H1 (cell line): ENCODE results near the gene LHFPL2. TPM values are rescaled to one million over a fixed set of nuclear protein-coding genes. Genes with fewer than 3 reads are reported as not detected.

Experiments
- CTCF ChIA-PET: fragments of 300-600 bp; sonication (Branson Sonifier 250); formaldehyde crosslinking; loops from one replicate; lab custom pipeline; 2021; ENCODE audit not compliant: partially characterized antibody; lab: Charles Lee
- POLR2A ChIA-PET: fragments of 300-600 bp; sonication (Branson Sonifier 250); formaldehyde crosslinking; loops from one replicate; lab custom pipeline; 2021; ENCODE audit warnings: inconsistent platforms; ENCODE audit not compliant: partially characterized antibody; lab: Charles Lee
- DNase-seq, 2 experiments: peaks; one replicate each; pipeline versions ENCODE4 v3.0.0 to v3.0.0-alpha.2; 2010 to 2022; ENCODE audit warnings: low spot score in 2 of 2, low read depth in 1 of 2, mixed read lengths in 1 of 2
- FAIRE-seq: peaks from 2 replicates; lab custom pipeline; 2011; peaks lifted over from hg19 to GRCh38; lab: Jason Lieb, UNC
- H2AFZ ChIP-seq: 2 replicates; pipeline ENCODE4 v1.8.1; 2012; ENCODE audit warnings: low read length, inconsistent platforms
- H2AK5ac ChIP-seq: 2 replicates; pipeline ENCODE4 v1.6.1; 2013; ENCODE audit warnings: low read depth, low read length
- H2BK120ac ChIP-seq: replicated peaks from 2 replicates; pipeline ENCODE3; 2013; ENCODE audit warnings: low read depth, low read length, inconsistent platforms
- H2BK12ac ChIP-seq: 2 replicates; pipeline ENCODE4 v1.6.1; 2013; ENCODE audit warnings: low read depth, low read length
- H2BK15ac ChIP-seq: 2 replicates; pipeline ENCODE4 v1.6.1; 2013; ENCODE audit warnings: low read length
- H2BK20ac ChIP-seq: 2 replicates; pipeline ENCODE4 v1.6.1; 2013; ENCODE audit warnings: low read length
- H2BK5ac ChIP-seq: 2 replicates; pipeline ENCODE4 v1.6.1; 2013; ENCODE audit warnings: low read depth, low read length
- H3K14ac ChIP-seq: 2 replicates; pipeline ENCODE4 v1.6.1; 2013; ENCODE audit warnings: inconsistent platforms; ENCODE audit not compliant: insufficient read length
- H3K18ac ChIP-seq: 2 replicates; pipeline ENCODE4 v1.6.1; 2013; ENCODE audit warnings: low read length; ENCODE audit errors: extremely low read depth
- H3K23ac ChIP-seq: 2 replicates; pipeline ENCODE4 v1.6.1; 2013; ENCODE audit warnings: inconsistent platforms; ENCODE audit not compliant: insufficient read length
- H3K23me2 ChIP-seq: 2 replicates; pipeline ENCODE4 v1.6.1; 2013; ENCODE audit warnings: low read depth, low read length
- H3K27ac ChIP-seq: 2 replicates; pipeline ENCODE4 v1.6.1; 2011; ENCODE audit warnings: low read depth, low read length, inconsistent platforms
- H3K27me3 ChIP-seq, 4 experiments: replicated peaks in 1 of 4; 1 replicate in 1 of 4; 2 replicates in 3 of 4; pipeline versions ENCODE4 v1.6.1 to v1.8.1; 2011 to 2013; ENCODE audit warnings: low read length in 3 of 4, mild to moderate bottlenecking in 3 of 4, inconsistent platforms in 2 of 4, mixed read lengths in 2 of 4, moderate library complexity in 1 of 4; ENCODE audit not compliant: control insufficient read depth in 3 of 4, insufficient read depth in 3 of 4; ENCODE audit errors: extremely low read depth in 1 of 4
- H3K36me3 ChIP-seq, 4 experiments: 2 replicates each; pipeline versions ENCODE4 v1.6.1 to v1.8.1; 2011 to 2013; ENCODE audit warnings: mild to moderate bottlenecking in 4 of 4, low read length in 3 of 4, moderate library complexity in 2 of 4, control low read depth in 1 of 4, inconsistent platforms in 1 of 4; ENCODE audit not compliant: insufficient read depth in 4 of 4, control insufficient read depth in 2 of 4
- H3K4ac ChIP-seq: replicated peaks from 2 replicates; pipeline ENCODE3; 2013; ENCODE audit warnings: low read length, low read depth, mixed read lengths, inconsistent platforms; ENCODE audit not compliant: insufficient read length
- H3K4me1 ChIP-seq, 4 experiments: replicated peaks in 1 of 4; 1 replicate in 1 of 4; 2 replicates in 3 of 4; pipeline versions ENCODE4 v1.6.1 to v1.8.1; 2011 to 2013; ENCODE audit warnings: low read length in 3 of 4, inconsistent platforms in 2 of 4, mixed read lengths in 1 of 4; ENCODE audit not compliant: insufficient read depth in 4 of 4, control insufficient read depth in 3 of 4
- H3K4me2 ChIP-seq, 2 experiments: 2 replicates each; pipeline versions ENCODE4 v1.6.1 to v1.8.1; 2011 to 2013; ENCODE audit warnings: low read depth in 2 of 2, low read length in 2 of 2, control low read depth in 1 of 2, inconsistent platforms in 1 of 2, mild to moderate bottlenecking in 1 of 2; ENCODE audit not compliant: insufficient read depth in 1 of 2
- H3K4me3 ChIP-seq, 4 experiments: fragments of 200-600, 300-600 bp in 1 of 4; sonication (generic), shearing (Covaris generic), sonication (Bioruptor Twin) in 1 of 4; 2 replicates each; pipeline versions ENCODE4 v1.5.1 to v1.8.1; 2011 to 2016; ENCODE audit warnings: low read length in 4 of 4, low read depth in 3 of 4, control low read depth in 2 of 4, inconsistent platforms in 2 of 4, mild to moderate bottlenecking in 2 of 4, mixed read lengths in 1 of 4, moderate library complexity in 1 of 4; ENCODE audit not compliant: insufficient read depth in 2 of 4; ENCODE audit errors: extremely low read depth in 1 of 4
- H3K56ac ChIP-seq: replicated peaks from 2 replicates; pipeline ENCODE3; 2013; ENCODE audit warnings: low read depth, mild to moderate bottlenecking, mixed read lengths, low read length, inconsistent platforms; ENCODE audit not compliant: insufficient read length
- H3K79me1 ChIP-seq: 2 replicates; pipeline ENCODE4 v1.6.1; 2013; ENCODE audit warnings: low read depth, low read length, control low read depth
- H3K79me2 ChIP-seq, 2 experiments: 2 replicates each; pipeline versions ENCODE4 v1.6.1 to v1.8.1; 2012 to 2013; ENCODE audit warnings: low read length in 2 of 2, mild to moderate bottlenecking in 2 of 2, inconsistent platforms in 1 of 2; ENCODE audit not compliant: insufficient read depth in 2 of 2, control insufficient read depth in 1 of 2
- H3K9ac ChIP-seq, 4 experiments: replicated peaks in 1 of 4; 1 replicate in 1 of 4; 2 replicates in 3 of 4; pipeline versions ENCODE4 v1.6.1 to v1.8.1; 2011 to 2013; ENCODE audit warnings: low read depth in 3 of 4, low read length in 3 of 4, control low read depth in 2 of 4, mild to moderate bottlenecking in 2 of 4, moderate library complexity in 2 of 4, inconsistent platforms in 1 of 4; ENCODE audit errors: extremely low read depth in 1 of 4
- H3K9me3 ChIP-seq, 2 experiments: 2 replicates each; pipeline versions ENCODE4 v1.6.1 to v1.8.1; 2012 to 2013; ENCODE audit warnings: mild to moderate bottlenecking in 2 of 2, moderate library complexity in 2 of 2, control low read depth in 1 of 2, inconsistent platforms in 1 of 2, low read depth in 1 of 2, low read length in 1 of 2, mixed read lengths in 1 of 2; ENCODE audit not compliant: insufficient read depth in 2 of 2
- H4K20me1 ChIP-seq, 2 experiments: replicated peaks in 1 of 2; 2 replicates each; pipeline versions ENCODE3 to v1.8.1; 2011 to 2013; ENCODE audit warnings: inconsistent platforms in 2 of 2, low read length in 2 of 2, mild to moderate bottlenecking in 1 of 2; ENCODE audit not compliant: insufficient read depth in 2 of 2, control insufficient read depth in 1 of 2
- H4K5ac ChIP-seq: 2 replicates; pipeline ENCODE4 v1.6.1; 2013; ENCODE audit warnings: low read length, low read depth, mixed read lengths, inconsistent platforms; ENCODE audit not compliant: insufficient read length
- H4K8ac ChIP-seq: 2 replicates; pipeline ENCODE4 v1.8.0; 2013; ENCODE audit warnings: mild to moderate bottlenecking, moderate library complexity, low read length, inconsistent platforms; ENCODE audit not compliant: insufficient read depth; ENCODE audit errors: extremely low read depth
- H4K91ac ChIP-seq: replicated peaks from 2 replicates; pipeline ENCODE3; 2013; ENCODE audit warnings: low read length, mixed read lengths, inconsistent platforms; ENCODE audit not compliant: insufficient read length
- BCL11A ChIP-seq, 2 experiments: IDR thresholded peaks; one replicate each; pipeline ENCODE4 v1.6.1; 2011; ENCODE audit warnings: low read depth in 2 of 2, low read length in 2 of 2, mild to moderate bottlenecking in 2 of 2
- BRCA1 ChIP-seq: IDR thresholded peaks from 2 replicates; pipeline ENCODE4 v1.6.1; 2012; ENCODE audit warnings: low read depth, low read length, improper control_type of control experiment
- CHD1 ChIP-seq: IDR thresholded peaks from 2 replicates; pipeline ENCODE4 v1.6.1; 2012; ENCODE audit warnings: low read depth, low read length, improper control_type of control experiment
- FOSL1 ChIP-seq: IDR thresholded peaks from 2 replicates; pipeline ENCODE4 v1.6.1; 2011; ENCODE audit warnings: mild to moderate bottlenecking, low read depth, low read length, moderate library complexity; ENCODE audit not compliant: insufficient read depth
- GABPA ChIP-seq: IDR thresholded peaks from 2 replicates; pipeline ENCODE4 v1.6.1; 2011; ENCODE audit warnings: mild to moderate bottlenecking, low read length, moderate library complexity, borderline replicate concordance; ENCODE audit not compliant: insufficient read depth
- RAD21 ChIP-seq, 2 experiments: IDR thresholded peaks in 1 of 2; conservative IDR thresholded peaks in 1 of 2; 2 replicates each; pipeline ENCODE4 v1.6.1; 2011; ENCODE audit warnings: low read depth in 2 of 2, low read length in 2 of 2, improper control_type of control experiment in 1 of 2, inconsistent platforms in 1 of 2, mild to moderate bottlenecking in 1 of 2, moderate library complexity in 1 of 2
- RNF2 ChIP-seq: fragments of 200-900, 300-1000 bp; sonication (generic); IDR thresholded peaks from 2 replicates; pipeline ENCODE4 v1.7.1; 2016; ENCODE audit warnings: borderline replicate concordance, low read depth, mild to moderate bottlenecking, antibody characterized with exemption, low read length; ENCODE audit not compliant: poor library complexity, severe bottlenecking; ENCODE audit errors: missing control alignments
- SIX5 ChIP-seq: IDR thresholded peaks from 2 replicates; pipeline ENCODE4 v1.6.1; 2011; ENCODE audit warnings: mild to moderate bottlenecking, low read depth, low read length
- SRF ChIP-seq: IDR thresholded peaks from 2 replicates; pipeline ENCODE4 v1.6.1; 2011; ENCODE audit warnings: mild to moderate bottlenecking, low read depth, low read length, moderate library complexity
- TAF7 ChIP-seq: optimal IDR thresholded peaks from 2 replicates; pipeline ENCODE3; 2011; ENCODE audit warnings: low read depth, mild to moderate bottlenecking, inconsistent platforms, low read length, moderate library complexity, borderline replicate concordance
- TEAD4 ChIP-seq: IDR thresholded peaks from 2 replicates; pipeline ENCODE4 v1.6.1; 2012; ENCODE audit warnings: low read depth, low read length, inconsistent platforms, mixed read lengths
- WGBS, 2 experiments: shearing (Covaris generic) in 1 of 2; methylation state at CpG; one replicate each; pipeline versions ENCODE4 v1.1.6 to v1.1.7; 2013 to 2015; ENCODE audit warnings: low lambda C conversion rate in 2 of 2, mixed read lengths in 2 of 2, inconsistent platforms in 1 of 2, low coverage in 1 of 2, missing lambda C conversion rate in 1 of 2; ENCODE audit not compliant: insufficient replicate concordance in 2 of 2, insufficient coverage in 1 of 2, insufficient read length in 1 of 2; ENCODE audit errors: extremely low coverage in 1 of 2, missing lambda C conversion rate in 1 of 2; 5-methylcytosine and 5-hydroxymethylcytosine counted together
- polyA plus RNA-seq, 7 experiments: library from polyadenylated mRNA; depleted of rRNA in 3 of 7; stranded (reverse) in 5 of 7; unstranded in 2 of 7; fragments of >200 nt in 5 of 7; fragments of 200-250 nt in 2 of 7; gene quantifications; 1 replicate in 5 of 7; 2 replicates in 1 of 7; 4 replicates in 1 of 7; pipeline versions ENCODE4 v1.2.1 to v1.2.3, GENCODE V29; 2011 to 2013; ENCODE audit warnings: missing spikeins in 2 of 7, mixed read lengths in 2 of 7
- total RNA-seq: library from RNA; stranded (reverse); fragmentation: NEBNext Ultra II Directional; extraction: Animal tissue kit (Norgen Biotek cat#: 25700); gene quantifications from 2 replicates; pipeline ENCODE4 v1.2.1, GENCODE V29; 2021
- TF ChIP-seq, protein P1 (sequence below): IDR thresholded peaks from 2 replicates; pipeline ENCODE4 v1.6.1; 2012; ENCODE audit warnings: low read length, inconsistent platforms

LHFPL2 gene
- total and polyA plus RNA-seq, 2 of the 8 experiments (the other 6 are each of a cell fraction or from before 2014, with no cell fraction given), result 9.6 to 43.0 TPM

DNA sequence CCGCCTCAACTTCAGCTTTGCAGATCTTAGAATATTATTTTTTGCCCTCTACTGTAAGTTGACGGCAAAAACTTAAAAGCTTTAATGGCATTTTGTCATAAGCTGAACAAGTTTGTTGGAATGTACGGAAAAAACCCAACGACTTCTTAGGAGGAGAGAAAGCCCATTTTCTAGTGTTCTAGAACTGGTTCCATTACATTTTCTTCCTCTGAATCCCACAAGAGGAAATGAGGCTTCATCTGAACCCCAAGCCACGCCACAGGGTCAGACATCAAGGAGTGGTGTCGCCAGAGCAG lies 113.7 kb downstream of the LHFPL2 start:
- CTCF ChIA-PET, result interaction anchor here (0.6 to 5.4 kb wide), 14 partner anchors 10 to 987 kb away, joined by 3 to 36 read pairs (median 6); no protein-coding TSS in a partner anchor
- Histone ChIP-seq H4K5ac (no peak overlapping the region), H3K79me2 (peaks cover 3 to 47% of the 10 kb centered on the region in 2 experiments; a peak in 3 of 4 replicates), H3K18ac (no peak overlapping the region), H2BK12ac (no peak overlapping the region), H3K23ac (no peak overlapping the region), H3K27ac (peak overlapping the region; percentile 19; the same call in 1 of the 2 replicates), H4K91ac (no peak overlapping the region), H2AK5ac (no peak overlapping the region), H4K8ac (peak overlapping the region; percentile 64; the same call in 1 of the 2 replicates), H2BK20ac (no peak overlapping the region), H3K4me2 (no peak overlapping the region), H3K56ac (no peak overlapping the region), H2AFZ (no peak overlapping the region), H3K36me3 (no peaks in the 10 kb centered on the region), H3K9ac (no peak overlapping the region), H3K4me1 (peaks cover 0 to 6% (median 4%) of the 10 kb centered on the region in 4 experiments; a peak in 3 of 7 replicates), H4K20me1 (no peaks in the 10 kb centered on the region), H3K14ac (no peak overlapping the region), H3K4ac (no peak overlapping the region), H2BK120ac (no peak overlapping the region), H2BK15ac (no peak overlapping the region), H3K23me2 (no peaks in the 10 kb centered on the region), H3K27me3 (no peaks in the 10 kb centered on the region), H2BK5ac (no peak overlapping the region), H3K4me3 (no peak overlapping the region), H3K79me1 (peaks cover 5% of the 10 kb centered on the region), H3K9me3 (no peaks in the 10 kb centered on the region)
- DNase-seq, result no peak
- WGBS, 2 experiments, result 90% methylated on average over 6 of the region's 6 CpGs; no CpG with 5 or more reads in 1 of the 2 experiments
- TF ChIP-seq TAF7, result no peak
- TF ChIP-seq TEAD4, result no peak
- no peak for TF ChIP-seq RAD21 (IDR thresholded peaks at IDR 0.05 in 1 of 2, conservative IDR thresholded peaks at IDR 0.05 in 1 of 2; ENCODE audit: low read depth in 2 of 2, low read length in 2 of 2)
- no peak for TF ChIP-seq RNF2
- no peak for TF ChIP-seq CHD1
- TF ChIP-seq BCL11A (IDR thresholded peaks at IDR 0.05; ENCODE audit: low read depth in 2 of 2, low read length in 2 of 2), result no peak
- no peak for TF ChIP-seq BRCA1
- TF ChIP-seq SIX5, result no peak
- TF ChIP-seq, protein P1, sequence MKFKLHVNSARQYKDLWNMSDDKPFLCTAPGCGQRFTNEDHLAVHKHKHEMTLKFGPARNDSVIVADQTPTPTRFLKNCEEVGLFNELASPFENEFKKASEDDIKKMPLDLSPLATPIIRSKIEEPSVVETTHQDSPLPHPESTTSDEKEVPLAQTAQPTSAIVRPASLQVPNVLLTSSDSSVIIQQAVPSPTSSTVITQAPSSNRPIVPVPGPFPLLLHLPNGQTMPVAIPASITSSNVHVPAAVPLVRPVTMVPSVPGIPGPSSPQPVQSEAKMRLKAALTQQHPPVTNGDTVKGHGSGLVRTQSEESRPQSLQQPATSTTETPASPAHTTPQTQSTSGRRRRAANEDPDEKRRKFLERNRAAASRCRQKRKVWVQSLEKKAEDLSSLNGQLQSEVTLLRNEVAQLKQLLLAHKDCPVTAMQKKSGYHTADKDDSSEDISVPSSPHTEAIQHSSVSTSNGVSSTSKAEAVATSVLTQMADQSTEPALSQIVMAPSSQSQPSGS, result no peak
- no peak for TF ChIP-seq FOSL1
- no peak for TF ChIP-seq SRF
- TF ChIP-seq GABPA, result no peak
- POLR2A ChIA-PET, result interaction anchor here (1.0 kb wide), 1 partner anchor 86 kb away, joined by 3 read pairs; no protein-coding TSS in a partner anchor
- FAIRE-seq, result no peak
